Stimulated activated CD4-positive, alpha-beta T cell treated with anti-CD3 and anti-CD28 coated beads, Interleukin-2, amount 100 ng/mL, for 24 hours (primary cell): ENCODE measurements around the gene ABI2.
"Not testable (repeated sequence)": the region's sequence is repeated elsewhere in the genome, so short reads cannot be mapped to it uniquely, and the experiment has no call there.

ENCODE experiments used
- DNase-seq, 2 donors: peaks; one replicate each; pipeline ENCODE4 v3.0.0-alpha.2; 2020

ABI2 gene

GRCh38 chr2:203327901-203328759 is at the start of gene ABI2:
TSS of gene ABI2 (plus strand) at chr2:203328394. CDS start at chr2:203328515, 121 bp downstream.
- peak; percentile 71 to 84 for DNase-seq

GRCh38 chr2:203279288-203279687 is 48.9 kb upstream of the ABI2 start:
- no peak for DNase-seq

- no peak for DNase-seq
These were observed 47.6 kb upstream of the ABI2 start for GRCh38 chr2:203280428-203281064.

- DNase-seq: no peak
These were observed 46.1 kb upstream of the ABI2 start for GRCh38 chr2:203282101-203282500.

- no peak for DNase-seq
These were observed 41.7 kb upstream of the ABI2 start for GRCh38 chr2:203286532-203286931.

- DNase-seq: no peak
These were observed 26.5 kb upstream of the ABI2 start for GRCh38 chr2:203301667-203302066.

- not testable (repeated sequence) for DNase-seq
These were observed 25.6 kb upstream of the ABI2 start for GRCh38 chr2:203302586-203302985.

- no peak for DNase-seq
These were observed 17.3 kb upstream of the ABI2 start for GRCh38 chr2:203310688-203311436.

- no peak for DNase-seq
These were observed 1.8 kb upstream of the ABI2 start for GRCh38 chr2:203326356-203326755.

GRCh38 chr2:203327582-203327900 is 653 bp upstream of the ABI2 start:
- DNase-seq: peak in 1 of 2 donors; percentile 11

GRCh38 chr2:203328760-203329540 is 756 bp downstream of the ABI2 start:
- DNase-seq: peak; percentile 59 to 71

GRCh38 chr2:203330434-203330833 is 2.2 kb downstream of the ABI2 start:
- no peak for DNase-seq

GRCh38 chr2:203338322-203338721 is 10.1 kb downstream of the ABI2 start:
- no peak for DNase-seq

- DNase-seq: no peak
These were observed 12.7 kb downstream of the ABI2 start for GRCh38 chr2:203340791-203341487.

- DNase-seq: no peak
These were observed 13.6 kb downstream of the ABI2 start for GRCh38 chr2:203341741-203342310.

GRCh38 chr2:203342374-203342773 is 14.2 kb downstream of the ABI2 start:
- DNase-seq: not testable (repeated sequence)

- no peak for DNase-seq
These were observed 16.5 kb downstream of the ABI2 start for GRCh38 chr2:203344667-203345066.

- no peak for DNase-seq
These were observed 18.4 kb downstream of the ABI2 start for GRCh38 chr2:203346612-203347011.

GRCh38 chr2:203347375-203347774 is 19.2 kb downstream of the ABI2 start:
- DNase-seq: no peak

GRCh38 chr2:203352604-203353255 is 24.5 kb downstream of the ABI2 start:
- DNase-seq: no peak

GRCh38 chr2:203354966-203355365 is 26.8 kb downstream of the ABI2 start:
- no peak for DNase-seq
